GM19438 (cell line): ENCODE results near the gene C4A.
"Not testable (repeated sequence)": the region's sequence is repeated elsewhere in the genome, so short reads cannot be mapped to it uniquely, and the experiment has no call there.

ENCODE experiments used
- ATAC-seq: cut with Tn5 transposase; IDR thresholded peaks from one replicate; pipeline ENCODE4 v1.9.1; 2021; ENCODE audit warnings: low read depth; ENCODE audit not compliant: unreplicated experiment

C4A gene

DNA sequence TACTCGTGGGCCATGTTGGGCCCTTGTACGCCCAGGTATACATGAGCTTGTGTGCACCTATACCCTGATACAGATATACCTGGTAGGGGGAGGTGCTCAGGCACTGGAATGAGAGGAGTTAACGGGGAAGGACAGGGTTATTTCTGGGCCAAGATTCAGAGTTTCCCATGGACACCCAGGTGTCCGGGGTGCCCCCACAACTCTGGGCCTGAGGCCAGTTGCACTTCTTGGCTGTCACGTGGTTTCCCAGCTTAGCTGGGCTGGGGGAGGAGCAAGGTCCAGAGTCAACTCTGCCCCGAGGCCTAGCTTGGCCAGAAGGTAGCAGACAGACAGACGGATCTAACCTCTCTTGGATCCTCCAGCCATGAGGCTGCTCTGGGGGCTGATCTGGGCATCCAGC lies at the start of gene C4A:
Gene C4A, plus strand, starts transcription at position 314 of the 400 bp plus-strand sequence. Its CDS starts 51 bp downstream, at position 365.
- not testable (repeated sequence) for ATAC-seq

DNA sequence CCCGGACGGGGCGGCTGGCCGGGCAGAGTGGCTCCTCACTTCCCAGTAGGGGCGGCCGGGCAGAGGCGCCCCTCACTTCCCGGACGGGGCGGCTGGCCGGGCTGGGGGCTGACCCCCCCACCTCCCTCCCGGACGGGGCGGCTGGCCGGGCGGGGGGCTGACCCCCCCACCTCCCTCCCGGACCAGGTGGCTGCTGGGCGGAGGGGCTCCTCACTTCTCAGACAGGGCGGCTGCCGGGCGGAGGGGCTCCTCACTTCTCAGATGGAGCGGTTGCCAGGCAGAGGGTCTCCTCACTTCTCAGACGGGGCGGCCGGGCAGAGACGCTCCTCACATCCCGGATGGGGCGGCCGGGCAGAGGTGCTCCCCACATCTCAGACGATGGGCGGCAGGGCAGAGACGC lies 49.7 kb upstream of the C4A start:
- ATAC-seq: not testable (repeated sequence)

DNA sequence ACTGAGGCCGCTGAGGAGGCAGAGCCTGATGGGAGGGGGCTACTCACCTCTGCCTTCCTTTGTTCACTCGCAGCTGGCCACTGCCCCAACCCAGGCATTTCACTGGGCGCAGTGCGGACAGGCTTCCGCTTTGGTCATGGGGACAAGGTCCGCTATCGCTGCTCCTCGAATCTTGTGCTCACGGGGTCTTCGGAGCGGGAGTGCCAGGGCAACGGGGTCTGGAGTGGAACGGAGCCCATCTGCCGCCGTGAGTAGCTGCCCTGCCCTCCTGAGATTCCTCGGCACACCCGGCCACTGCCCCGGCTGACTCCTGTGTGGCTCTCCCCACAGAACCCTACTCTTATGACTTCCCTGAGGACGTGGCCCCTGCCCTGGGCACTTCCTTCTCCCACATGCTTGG lies 48.3 kb upstream of the C4A start:
- ATAC-seq: no peak

DNA sequence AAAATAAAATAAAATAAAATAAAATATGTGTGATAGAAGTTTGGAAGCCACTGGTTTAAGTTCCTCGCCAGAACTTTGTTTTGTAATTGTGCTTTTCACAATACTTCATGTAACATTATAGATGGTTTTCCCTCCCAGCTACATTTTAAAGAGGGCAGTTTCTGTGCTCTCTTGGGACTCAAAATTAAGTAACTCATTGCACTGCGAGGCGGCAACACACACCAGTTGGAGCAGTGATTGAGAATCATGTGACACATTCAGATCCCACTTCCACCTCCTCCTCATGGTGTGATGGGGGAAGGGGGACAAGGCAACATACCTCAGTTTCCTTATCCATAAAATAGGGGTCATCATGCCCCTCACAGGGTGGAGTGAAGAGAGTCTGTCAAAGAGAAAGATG lies 46.8 kb upstream of the C4A start:
- ATAC-seq: no peak

DNA sequence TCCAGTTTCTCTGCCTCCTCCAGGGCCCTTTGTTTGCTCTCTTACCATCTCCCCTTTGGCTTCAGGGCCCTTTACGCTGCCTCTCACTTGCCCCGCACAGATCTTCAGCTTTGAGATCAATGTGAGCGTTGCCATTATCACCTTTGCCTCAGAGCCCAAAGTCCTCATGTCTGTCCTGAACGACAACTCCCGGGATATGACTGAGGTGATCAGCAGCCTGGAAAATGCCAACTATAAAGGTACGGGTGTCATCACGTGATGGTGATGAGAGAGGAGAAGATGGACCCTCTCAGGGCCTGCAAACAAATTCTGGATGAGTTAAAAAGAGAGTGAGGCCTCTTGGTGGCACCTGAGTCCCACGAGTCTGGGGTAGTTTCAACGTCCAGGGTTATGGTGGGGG lies 46.0 kb upstream of the C4A start:
- ATAC-seq: no peak

DNA sequence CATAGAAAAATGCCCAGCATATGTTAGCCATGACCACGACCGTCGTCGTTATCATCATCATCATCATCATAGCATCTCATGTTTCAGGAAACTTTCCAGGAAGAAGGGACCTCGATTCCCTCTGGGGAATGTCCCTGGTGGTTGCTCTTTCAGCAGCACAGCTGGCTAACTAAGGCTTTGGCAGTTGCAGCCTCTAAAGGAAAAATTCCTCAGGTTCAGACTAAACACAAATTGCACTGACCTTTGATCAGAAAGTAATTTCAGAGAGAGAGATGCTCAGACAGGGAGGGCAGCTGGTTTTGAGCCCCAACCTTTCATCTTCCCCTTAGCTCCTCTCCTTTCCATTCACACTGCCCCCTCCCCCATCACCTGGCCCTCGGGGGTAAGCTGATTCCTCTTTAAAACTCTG lies 41.6 kb upstream of the C4A start:
- no peak for ATAC-seq

DNA sequence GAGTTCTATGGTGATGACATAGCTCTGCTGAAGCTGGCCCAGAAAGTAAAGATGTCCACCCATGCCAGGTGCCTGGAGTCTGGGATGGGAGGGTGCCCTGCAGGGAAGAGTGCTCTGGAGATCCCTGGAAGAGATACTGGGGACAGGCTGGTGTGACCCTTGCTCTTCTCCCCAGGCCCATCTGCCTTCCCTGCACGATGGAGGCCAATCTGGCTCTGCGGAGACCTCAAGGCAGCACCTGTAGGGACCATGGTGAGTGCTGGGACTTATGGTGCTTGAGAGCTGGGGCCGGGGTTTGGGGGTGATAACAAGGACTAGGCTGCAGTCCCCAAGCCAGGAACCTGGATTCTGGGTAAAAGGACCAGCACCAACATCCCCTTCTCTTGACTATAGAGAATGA lies 38.1 kb upstream of the C4A start:
- no peak for ATAC-seq

DNA sequence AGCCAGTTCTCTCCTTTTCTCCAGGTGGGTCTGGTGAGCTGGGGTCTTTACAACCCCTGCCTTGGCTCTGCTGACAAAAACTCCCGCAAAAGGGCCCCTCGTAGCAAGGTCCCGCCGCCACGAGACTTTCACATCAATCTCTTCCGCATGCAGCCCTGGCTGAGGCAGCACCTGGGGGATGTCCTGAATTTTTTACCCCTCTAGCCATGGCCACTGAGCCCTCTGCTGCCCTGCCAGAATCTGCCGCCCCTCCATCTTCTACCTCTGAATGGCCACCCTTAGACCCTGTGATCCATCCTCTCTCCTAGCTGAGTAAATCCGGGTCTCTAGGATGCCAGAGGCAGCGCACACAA lies 36.7 kb upstream of the C4A start:
- ATAC-seq: no peak

DNA sequence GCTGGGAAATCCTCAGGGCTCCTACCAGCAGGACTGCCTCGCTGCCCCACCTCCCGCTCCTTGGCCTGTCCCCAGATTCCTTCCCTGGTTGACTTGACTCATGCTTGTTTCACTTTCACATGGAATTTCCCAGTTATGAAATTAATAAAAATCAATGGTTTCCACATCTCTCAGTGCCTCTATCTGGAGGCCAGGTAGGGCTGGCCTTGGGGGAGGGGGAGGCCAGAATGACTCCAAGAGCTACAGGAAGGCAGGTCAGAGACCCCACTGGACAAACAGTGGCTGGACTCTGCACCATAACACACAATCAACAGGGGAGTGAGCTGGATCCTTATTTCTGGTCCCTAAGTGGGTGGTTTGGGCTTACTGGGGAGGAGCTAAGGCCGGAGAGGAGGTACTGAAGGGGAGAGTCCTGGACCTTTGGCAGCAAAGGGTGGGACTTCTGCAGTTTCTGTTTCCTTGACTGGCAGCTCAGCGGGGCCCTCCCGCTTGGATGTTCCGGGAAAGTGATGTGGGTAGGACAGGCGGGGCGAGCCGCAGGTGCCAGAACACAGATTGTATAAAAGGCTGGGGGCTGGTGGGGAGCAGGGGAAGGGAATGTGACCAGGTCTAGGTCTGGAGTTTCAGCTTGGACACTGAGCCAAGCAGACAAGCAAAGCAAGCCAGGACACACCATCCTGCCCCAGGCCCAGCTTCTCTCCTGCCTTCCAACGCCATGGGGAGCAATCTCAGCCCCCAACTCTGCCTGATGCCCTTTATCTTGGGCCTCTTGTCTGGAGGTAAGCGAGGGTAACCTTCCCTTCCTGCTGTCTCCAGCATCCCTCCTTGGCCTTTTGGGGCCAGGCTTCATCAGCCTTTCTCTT lies 36.1 kb upstream of the C4A start, which contains the start of gene CFB:
Gene CFB, plus strand, starts transcription at position 589 of the 863 bp plus-strand sequence. Its CDS starts 127 bp downstream, at position 716.
- no peak for ATAC-seq

DNA sequence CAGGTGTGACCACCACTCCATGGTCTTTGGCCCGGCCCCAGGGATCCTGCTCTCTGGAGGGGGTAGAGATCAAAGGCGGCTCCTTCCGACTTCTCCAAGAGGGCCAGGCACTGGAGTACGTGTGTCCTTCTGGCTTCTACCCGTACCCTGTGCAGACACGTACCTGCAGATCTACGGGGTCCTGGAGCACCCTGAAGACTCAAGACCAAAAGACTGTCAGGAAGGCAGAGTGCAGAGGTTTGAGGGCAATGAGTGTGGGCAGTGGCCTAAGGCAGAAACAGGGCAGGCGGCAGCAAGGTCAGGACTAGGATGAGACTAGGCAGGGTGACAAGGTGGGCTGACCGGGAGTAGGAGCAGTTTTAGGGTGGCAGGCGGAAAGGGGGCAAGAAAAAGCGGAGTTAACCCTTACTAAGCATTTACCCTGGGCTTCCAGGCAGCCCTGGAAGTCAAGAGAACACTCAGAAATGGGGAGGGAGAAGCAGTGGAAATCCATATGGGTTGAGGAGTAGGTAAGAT lies 35.4 kb upstream of the C4A start:
- ATAC-seq: no peak

DNA sequence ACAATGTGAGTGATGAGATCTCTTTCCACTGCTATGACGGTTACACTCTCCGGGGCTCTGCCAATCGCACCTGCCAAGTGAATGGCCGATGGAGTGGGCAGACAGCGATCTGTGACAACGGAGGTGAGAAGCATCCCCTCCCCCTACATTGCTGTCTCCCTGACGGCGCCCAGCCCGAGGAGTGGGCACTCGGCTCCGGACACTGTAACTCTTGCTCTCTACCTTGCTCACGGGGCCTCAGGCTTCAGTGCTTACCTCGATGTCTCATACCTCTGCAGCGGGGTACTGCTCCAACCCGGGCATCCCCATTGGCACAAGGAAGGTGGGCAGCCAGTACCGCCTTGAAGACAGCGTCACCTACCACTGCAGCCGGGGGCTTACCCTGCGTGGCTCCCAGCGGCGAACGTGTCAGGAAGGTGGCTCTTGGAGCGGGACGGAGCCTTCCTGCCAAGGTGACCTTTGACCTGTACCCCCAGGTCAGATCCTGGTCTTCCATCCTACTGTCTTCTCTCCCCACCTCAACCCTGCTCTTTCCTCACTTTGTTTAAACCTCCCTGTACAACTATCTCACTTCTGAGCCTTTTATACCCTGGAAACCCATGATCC lies 34.7 kb upstream of the C4A start:
- no peak for ATAC-seq

DNA sequence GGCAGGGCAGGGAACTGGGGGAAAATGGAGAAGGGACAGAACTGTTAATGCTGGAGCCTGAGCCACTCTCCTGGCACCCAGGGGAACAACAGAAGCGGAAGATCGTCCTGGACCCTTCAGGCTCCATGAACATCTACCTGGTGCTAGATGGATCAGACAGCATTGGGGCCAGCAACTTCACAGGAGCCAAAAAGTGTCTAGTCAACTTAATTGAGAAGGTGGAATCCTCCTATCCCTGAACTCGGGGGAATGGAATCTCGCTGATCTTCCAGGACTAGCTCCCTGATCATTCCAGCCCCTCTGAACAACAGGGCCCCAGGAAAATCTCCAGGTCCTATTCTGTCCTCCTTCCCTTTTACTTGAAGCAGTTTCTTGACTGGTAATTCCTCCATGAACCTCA lies 34.0 kb upstream of the C4A start:
- ATAC-seq: no peak

DNA sequence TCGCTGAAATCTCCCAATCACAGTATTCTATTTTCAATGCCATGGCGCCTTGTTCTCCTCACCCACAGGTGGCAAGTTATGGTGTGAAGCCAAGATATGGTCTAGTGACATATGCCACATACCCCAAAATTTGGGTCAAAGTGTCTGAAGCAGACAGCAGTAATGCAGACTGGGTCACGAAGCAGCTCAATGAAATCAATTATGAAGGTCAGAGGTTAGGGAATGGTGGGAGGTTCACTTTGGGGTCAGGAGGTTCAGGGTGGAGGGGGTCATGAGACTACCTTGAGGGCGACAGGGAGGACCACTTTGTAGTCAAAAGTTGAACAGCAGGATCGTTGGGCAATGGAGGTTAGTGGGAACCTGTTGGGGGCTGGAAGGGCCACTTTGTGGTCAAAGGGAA lies 33.6 kb upstream of the C4A start:
- ATAC-seq: no peak

DNA sequence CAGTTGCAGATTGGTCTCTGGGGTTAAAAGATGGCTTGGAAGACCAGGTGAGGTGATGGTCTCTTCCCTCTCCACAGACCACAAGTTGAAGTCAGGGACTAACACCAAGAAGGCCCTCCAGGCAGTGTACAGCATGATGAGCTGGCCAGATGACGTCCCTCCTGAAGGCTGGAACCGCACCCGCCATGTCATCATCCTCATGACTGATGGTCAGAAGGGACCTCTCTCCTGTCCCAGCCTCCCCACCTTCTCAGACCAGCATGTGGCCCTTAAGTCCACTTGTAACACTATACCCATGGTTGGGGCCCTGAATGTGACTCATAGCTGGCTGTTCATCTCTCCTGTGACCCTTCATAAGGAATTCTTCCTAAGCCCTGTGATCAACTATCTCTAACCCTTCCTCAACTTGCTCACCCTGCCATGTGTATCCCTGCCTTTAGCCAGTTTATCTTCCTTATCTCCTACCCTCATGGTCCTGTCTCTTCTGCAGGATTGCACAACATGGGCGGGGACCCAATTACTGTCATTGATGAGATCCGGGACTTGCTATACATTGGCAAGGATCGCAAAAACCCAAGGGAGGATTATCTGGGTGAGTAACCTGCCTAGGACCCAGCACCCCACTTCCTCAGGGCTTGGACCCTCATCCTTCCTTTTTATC lies 33.0 kb upstream of the C4A start:
- no peak for ATAC-seq

DNA sequence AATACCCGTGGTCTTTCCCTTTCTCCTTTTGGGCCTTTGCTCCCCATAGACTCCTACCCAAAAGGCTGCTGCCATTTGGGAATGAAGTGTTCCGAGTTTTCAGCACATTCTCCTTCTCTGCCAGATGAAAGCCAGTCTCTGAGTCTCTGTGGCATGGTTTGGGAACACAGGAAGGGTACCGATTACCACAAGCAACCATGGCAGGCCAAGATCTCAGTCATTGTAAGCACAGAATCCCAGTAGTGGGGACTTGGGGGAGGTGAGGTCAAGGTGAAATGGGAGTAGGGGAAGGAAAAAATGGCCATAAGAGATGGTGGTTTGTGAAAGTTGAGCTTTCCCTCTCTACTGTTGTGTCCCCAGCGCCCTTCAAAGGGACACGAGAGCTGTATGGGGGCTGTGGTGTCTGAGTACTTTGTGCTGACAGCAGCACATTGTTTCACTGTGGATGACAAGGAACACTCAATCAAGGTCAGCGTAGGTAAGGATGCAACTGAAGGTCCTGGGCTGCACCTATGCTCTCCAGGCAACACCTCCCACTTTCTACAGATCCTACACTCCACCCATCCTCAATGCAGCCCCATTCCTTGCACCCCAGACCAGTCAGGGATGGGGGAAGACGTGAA lies 31.8 kb upstream of the C4A start:
- no peak for ATAC-seq

DNA sequence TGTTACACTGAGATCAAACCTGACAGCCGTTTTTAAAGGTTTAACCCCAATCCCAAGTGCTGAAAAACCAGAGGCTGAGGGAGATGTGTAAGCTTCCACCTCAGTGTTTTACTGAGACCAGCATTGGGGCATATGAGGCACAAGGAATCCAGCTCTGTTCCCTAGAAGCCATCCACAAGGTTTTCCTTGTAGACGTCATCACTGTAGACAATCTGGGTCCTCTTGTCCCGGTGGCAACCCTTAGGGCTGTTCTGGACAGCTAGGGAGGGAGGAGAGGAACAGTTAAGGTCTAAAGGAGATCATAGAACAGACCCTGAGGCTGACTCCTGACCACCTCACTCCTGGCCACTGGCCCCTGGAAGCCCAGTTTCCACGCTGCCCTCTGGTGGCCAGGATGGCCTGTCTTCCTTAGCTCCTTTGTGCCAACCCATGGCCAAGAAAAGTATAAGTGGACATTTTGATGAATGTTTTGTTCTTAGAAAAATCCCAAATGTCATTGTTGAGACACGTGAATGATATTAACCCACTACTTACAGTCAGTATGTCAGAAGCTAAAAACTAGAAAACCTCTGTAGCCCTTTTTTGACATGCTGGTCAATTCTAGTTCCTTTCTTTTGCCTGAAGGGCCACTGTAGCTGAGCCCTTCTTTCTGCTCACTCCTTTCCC lies 29.6 kb upstream of the C4A start:
- ATAC-seq: no peak

DNA sequence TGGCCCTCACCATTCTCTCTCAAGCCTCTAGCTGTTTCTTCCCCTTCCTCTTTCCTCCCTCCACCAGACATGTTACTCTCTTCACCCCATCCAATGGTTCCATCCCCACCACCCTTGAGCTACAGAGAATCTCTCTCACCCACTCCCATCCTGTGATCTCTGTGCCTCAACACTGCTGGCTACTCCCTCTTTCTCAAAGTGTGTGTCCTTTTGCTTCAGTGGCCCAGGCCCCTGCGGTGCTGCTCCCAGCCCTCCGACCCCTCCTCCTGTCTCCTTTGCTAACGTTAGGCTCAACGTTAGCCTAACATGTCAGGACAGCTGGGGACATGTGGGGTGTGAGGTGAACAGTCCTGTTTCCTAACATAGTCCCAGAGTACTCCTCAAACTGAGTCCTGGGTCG lies 29.0 kb upstream of the C4A start:
- no peak for ATAC-seq

DNA sequence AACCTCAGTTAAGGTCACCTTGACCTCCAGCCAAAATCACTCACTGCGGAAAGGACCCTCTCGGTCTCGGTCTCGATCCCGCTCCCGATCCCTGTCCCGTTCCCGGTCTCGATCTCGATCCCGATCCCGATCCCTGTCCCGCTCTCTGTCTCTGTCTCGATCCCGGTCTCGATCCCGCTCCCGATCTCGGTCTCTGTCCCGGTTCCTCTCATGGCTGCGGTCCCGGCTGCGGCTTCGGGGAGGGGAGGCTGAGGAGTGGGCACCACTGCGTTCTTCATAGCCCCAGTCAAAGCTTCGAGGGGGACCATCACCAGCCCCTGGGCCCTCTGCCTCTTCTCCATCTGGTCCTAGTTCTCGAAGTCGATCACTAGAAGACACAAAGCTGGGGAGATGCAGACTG lies 27.3 kb upstream of the C4A start:
- ATAC-seq: no peak

DNA sequence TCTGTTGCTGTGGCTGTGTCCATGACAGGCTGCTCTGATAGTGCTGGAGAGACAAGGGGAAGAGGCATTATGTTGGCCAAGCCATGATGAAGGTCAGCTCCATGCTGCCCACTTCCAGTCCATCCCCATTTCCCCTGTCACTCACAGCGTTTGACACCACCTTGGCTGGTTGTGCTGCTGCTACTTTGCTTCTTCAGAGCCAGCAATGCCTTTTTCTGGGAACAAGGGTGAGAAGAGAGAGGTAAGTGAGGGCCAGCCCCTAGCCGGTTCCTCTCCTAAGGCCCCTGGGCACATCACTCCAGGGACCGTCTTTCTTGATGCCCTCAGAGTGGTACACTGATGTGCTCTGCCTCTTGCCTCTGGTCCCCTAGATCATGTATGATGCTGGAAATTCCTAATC lies 25.1 kb upstream of the C4A start:
- ATAC-seq: no peak

DNA sequence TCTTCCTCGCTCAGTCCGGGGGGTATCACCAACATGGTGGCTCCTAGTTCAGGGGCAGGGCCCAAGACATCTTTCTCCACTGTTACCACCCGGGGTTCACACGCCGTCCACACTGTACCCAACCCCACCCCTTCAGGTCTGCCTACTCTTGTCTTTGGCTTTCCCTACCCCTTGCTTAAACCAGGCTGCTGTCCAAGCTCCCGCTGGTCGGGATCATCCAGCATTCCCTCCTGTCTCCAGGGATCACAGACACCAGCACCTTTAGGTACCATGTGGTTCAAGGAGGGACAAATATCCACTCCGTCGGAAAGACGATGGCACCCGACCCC lies 23.5 kb upstream of the C4A start:
- ATAC-seq: no peak
